Mesothelial cell of epicardium (in vitro differentiated cells): ENCODE measurements around the gene SPRED2. TPM values are rescaled to one million over a fixed set of nuclear protein-coding genes. Genes with fewer than 3 reads are reported as not detected.

Source experiments
- DNase-seq, 2 experiments: peaks; one replicate each; pipeline ENCODE4 v3.0.0; 2021; ENCODE audit warnings: low spot score in 2 of 2; ENCODE audit not compliant: unreplicated experiment in 2 of 2
- H3K27ac Mint-ChIP-seq: 2 replicates; pipeline ENCODE4 v1.8.0; 2021; ENCODE audit warnings: mixed read lengths
- H3K27me3 Mint-ChIP-seq: 2 replicates; pipeline ENCODE4 v1.8.0; 2021; ENCODE audit warnings: low read depth, mixed read lengths
- H3K36me3 Mint-ChIP-seq: 2 replicates; pipeline ENCODE4 v1.8.0; 2021; ENCODE audit warnings: mixed read lengths
- H3K4me1 Mint-ChIP-seq: 2 replicates; pipeline ENCODE4 v1.8.0; 2021; ENCODE audit warnings: mixed read lengths
- H3K4me3 Mint-ChIP-seq: 2 replicates; pipeline ENCODE4 v1.8.0; 2021; ENCODE audit warnings: mild to moderate bottlenecking, moderate library complexity, mixed read lengths
- H3K9me3 Mint-ChIP-seq: 2 replicates; pipeline ENCODE4 v1.8.0; 2021; ENCODE audit warnings: mixed read lengths
- total RNA-seq: library from RNA; stranded (reverse); gene quantifications from 3 replicates; pipeline ENCODE4 v1.2.1, GENCODE V29; 2021
- TF ChIP-seq, protein P1 (sequence below): fragments of 200-600 bp; sonication (generic); IDR thresholded peaks from one replicate; pipeline ENCODE4 v1.5.0; 2021; ENCODE audit warnings: antibody characterized with exemption; ENCODE audit not compliant: unreplicated experiment

Gene SPRED2
- total RNA-seq, 1 donor from 2014 or later: 31.5 TPM

DNA sequence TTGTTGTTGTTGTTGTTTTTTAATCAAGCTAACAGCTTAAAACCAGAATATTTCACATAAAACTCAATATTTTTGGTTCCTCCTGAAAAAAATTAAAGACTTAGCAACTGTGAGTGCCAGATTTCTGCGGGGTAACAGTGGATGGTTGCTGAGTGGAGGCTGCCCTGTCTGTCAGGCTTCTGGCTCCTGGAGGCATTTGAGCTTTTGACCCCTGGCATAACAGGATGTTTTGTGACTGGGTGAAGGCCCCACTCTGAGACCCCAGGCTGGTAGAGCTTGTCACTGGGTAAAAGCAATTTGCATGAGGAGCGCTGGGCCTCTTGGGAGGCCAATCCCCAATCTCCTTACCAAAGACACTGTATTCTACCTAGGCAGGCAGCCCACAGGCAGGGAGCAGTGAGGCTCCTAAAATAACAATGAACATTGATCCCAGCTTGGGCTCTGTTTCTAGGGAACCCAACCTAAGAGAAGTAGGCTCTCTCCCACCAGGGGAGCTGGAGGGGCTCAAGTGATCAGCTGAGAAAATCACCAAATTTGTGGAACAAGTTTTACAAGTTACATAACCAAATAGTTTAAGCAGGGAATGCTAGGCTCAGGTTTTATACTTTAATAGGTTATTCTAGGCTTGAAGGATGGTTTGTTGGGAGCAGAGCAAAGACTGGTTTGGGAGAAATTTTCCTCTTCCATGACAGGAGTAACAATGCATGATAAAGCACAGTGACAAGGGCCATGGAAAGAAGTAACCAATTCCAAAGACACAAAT lies 5.9 kb upstream of the SPRED2 start:
- Mint-ChIP-seq H3K27ac (no peak overlapping the region), H3K4me3 (no peak overlapping the region), H3K36me3 (no peaks in the 10 kb centered on the region), H3K27me3 (no peaks in the 10 kb centered on the region), H3K4me1 (peaks cover 15% of the 10 kb centered on the region), H3K9me3 (no peaks in the 10 kb centered on the region)
- TF ChIP-seq, protein P1, sequence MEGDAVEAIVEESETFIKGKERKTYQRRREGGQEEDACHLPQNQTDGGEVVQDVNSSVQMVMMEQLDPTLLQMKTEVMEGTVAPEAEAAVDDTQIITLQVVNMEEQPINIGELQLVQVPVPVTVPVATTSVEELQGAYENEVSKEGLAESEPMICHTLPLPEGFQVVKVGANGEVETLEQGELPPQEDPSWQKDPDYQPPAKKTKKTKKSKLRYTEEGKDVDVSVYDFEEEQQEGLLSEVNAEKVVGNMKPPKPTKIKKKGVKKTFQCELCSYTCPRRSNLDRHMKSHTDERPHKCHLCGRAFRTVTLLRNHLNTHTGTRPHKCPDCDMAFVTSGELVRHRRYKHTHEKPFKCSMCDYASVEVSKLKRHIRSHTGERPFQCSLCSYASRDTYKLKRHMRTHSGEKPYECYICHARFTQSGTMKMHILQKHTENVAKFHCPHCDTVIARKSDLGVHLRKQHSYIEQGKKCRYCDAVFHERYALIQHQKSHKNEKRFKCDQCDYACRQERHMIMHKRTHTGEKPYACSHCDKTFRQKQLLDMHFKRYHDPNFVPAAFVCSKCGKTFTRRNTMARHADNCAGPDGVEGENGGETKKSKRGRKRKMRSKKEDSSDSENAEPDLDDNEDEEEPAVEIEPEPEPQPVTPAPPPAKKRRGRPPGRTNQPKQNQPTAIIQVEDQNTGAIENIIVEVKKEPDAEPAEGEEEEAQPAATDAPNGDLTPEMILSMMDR: no peak
- DNase-seq: no peak

- H3K36me3 Mint-ChIP-seq: no peaks in the 10 kb centered on the region
- H3K9me3 Mint-ChIP-seq: no peaks in the 10 kb centered on the region
- no peak for DNase-seq
- peak overlapping the region; percentile 98 for H3K27ac Mint-ChIP-seq
- no peaks in the 10 kb centered on the region for H3K27me3 Mint-ChIP-seq
- TF ChIP-seq, protein P1: no peak
- H3K4me1 Mint-ChIP-seq: peaks cover 15% of the 10 kb centered on the region
- peak overlapping the region; percentile 97 for H3K4me3 Mint-ChIP-seq
Observed at GRCh38 chr2:65437392-65438135, 5.2 kb upstream of the SPRED2 start.

DNA sequence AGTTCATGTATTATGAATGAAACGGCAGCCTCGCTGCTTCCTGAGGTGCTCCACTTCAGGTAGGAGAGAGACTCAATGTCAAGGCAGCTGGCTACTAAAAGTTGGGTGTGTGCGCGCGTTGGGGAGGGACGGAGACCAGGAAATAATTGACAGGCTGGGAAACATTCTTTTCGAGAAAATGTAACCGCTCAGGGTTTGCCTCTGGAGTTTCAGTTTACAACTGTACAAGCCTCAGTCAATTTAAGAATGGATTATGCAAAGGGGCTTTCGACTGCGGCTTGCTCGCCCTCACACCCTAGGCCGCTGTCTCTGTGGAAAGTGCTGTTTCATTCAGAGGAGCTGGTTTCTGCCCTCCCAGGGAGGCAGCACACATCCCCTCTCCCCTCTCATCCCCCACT lies 4.4 kb upstream of the SPRED2 start:
- Mint-ChIP-seq H3K27me3 (no peaks in the 10 kb centered on the region), H3K36me3 (no peaks in the 10 kb centered on the region), H3K4me1 (peaks cover 15% of the 10 kb centered on the region), H3K27ac (peak overlapping the region; percentile 98), H3K4me3 (peak overlapping the region; percentile 97), H3K9me3 (no peaks in the 10 kb centered on the region)
- no peak for DNase-seq
- TF ChIP-seq, protein P1: no peak

DNA sequence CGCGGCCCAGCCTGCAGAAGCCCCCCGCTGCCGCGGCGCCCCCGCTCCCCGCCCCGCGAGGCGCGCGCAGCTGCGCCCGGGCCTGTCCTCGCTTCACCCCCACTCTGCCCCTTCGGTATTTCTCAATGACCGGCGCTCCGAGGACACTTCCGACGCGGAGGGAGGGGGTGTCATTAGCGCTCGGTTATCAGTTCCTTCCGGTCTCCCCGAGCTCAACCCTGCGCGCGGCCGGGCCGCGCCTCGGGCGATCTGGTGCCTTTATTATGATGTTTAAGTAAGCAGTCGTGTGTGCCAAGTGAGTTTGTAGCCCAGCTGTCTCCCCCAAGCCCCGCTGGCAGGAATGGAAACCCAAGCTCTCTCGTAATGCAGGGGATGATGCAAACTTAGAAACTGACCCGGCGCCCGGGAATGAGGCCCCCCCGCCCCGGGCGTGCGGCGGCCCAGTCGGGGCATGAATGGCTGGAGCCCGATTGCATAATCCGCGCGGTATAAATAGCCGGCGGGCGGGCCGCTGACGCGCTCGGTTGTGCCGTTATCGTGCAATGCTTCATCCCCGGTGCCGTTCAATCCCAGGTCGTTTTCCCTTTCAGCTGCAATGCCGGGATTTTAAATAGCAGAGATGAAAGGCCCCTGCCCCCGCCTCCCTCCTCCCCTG lies 3.9 kb upstream of the SPRED2 start:
- Mint-ChIP-seq H3K4me3 (peak overlapping the region; percentile 97), H3K36me3 (no peaks in the 10 kb centered on the region), H3K4me1 (peaks cover 15% of the 10 kb centered on the region), H3K9me3 (no peaks in the 10 kb centered on the region), H3K27me3 (no peaks in the 10 kb centered on the region), H3K27ac (peak overlapping the region; percentile 98)
- TF ChIP-seq, protein P1: no peak
- peak; percentile 43 to 76 for DNase-seq

- H3K9me3 Mint-ChIP-seq: no peaks in the 10 kb centered on the region
- no peaks in the 10 kb centered on the region for H3K27me3 Mint-ChIP-seq
- TF ChIP-seq, protein P1: no peak
- peak; percentile 82 to 91 for DNase-seq
- H3K4me1 Mint-ChIP-seq: peaks cover 15% of the 10 kb centered on the region
- no peaks in the 10 kb centered on the region for H3K36me3 Mint-ChIP-seq
- peak overlapping the region; percentile 97 for H3K4me3 Mint-ChIP-seq
- peak overlapping the region; percentile 98 for H3K27ac Mint-ChIP-seq
Observed at GRCh38 chr2:65435625-65436168, 3.3 kb upstream of the SPRED2 start.
